BJ (cell line): ENCODE data around the gene ZMYND10. TPM values are rescaled to one million over a fixed set of nuclear protein-coding genes. Genes with fewer than 3 reads are reported as not detected.

Source experiments
- CTCF ChIA-PET: fragments of 350-600 bp; formaldehyde crosslinking; extraction: SDS; loops from one replicate; lab custom pipeline; 2021; ENCODE audit warnings: antibody characterized with exemption, inconsistent platforms; lab: Yijun Ruan, JAX
- POLR2A ChIA-PET: fragments of 300-600 bp; sonication (Branson Sonifier 250); formaldehyde crosslinking; extraction: SDS; loops from one replicate; lab custom pipeline; 2021; ENCODE audit warnings: antibody characterized with exemption; lab: Charles Lee
- DNase-seq: peaks from one replicate; pipeline ENCODE4 v3.0.0-alpha.2; 2011; ENCODE audit warnings: low read depth
- H3K27me3 ChIP-seq: 2 replicates; pipeline ENCODE4 v1.6.0; 2011; ENCODE audit warnings: low read length; ENCODE audit not compliant: control insufficient read depth, insufficient read depth
- H3K36me3 ChIP-seq: 2 replicates; pipeline ENCODE4 v1.5.1; 2011; ENCODE audit warnings: low read length; ENCODE audit not compliant: control insufficient read depth, insufficient read depth
- H3K4me3 ChIP-seq: 2 replicates; pipeline ENCODE4 v1.5.1; 2011; ENCODE audit warnings: low read depth, mild to moderate bottlenecking, control low read depth, low read length
- CTCF ChIP-seq: IDR thresholded peaks from 2 replicates; pipeline ENCODE4 v1.5.1; 2011; ENCODE audit warnings: low read depth, mild to moderate bottlenecking, control low read depth, inconsistent platforms, low read length, moderate library complexity; ENCODE audit not compliant: insufficient read depth
- polyA plus RNA-seq: library from polyadenylated mRNA; depleted of rRNA; stranded (reverse); fragments of >200 nt; gene quantifications from 2 replicates; pipeline ENCODE4 v1.2.3, GENCODE V29; 2011

Gene ZMYND10
- polyA plus RNA-seq, 1 experiment: 1.3 TPM

GRCh38 chr3:50381383-50381782 is 35.9 kb upstream of the ZMYND10 start:
- no peak for DNase-seq
- POLR2A ChIA-PET: interaction anchor here (0.6 kb wide), 1 partner anchor 22 kb away, joined by 4 read pairs; no protein-coding TSS in a partner anchor
- Histone ChIP-seq H3K36me3 (no peaks in the 10 kb centered on the region), H3K4me3 (no peak overlapping the region), H3K27me3 (peaks cover 5% of the 10 kb centered on the region; the same call in 1 of the 2 replicates)
- CTCF ChIA-PET: interaction anchor here (1.0 kb wide), 1 partner anchor 161 kb away, joined by 3 read pairs; no protein-coding TSS in a partner anchor
- TF ChIP-seq CTCF: no peak

GRCh38 chr3:50380405-50381085 is 35.0 kb upstream of the ZMYND10 start:
- Histone ChIP-seq H3K36me3 (no peaks in the 10 kb centered on the region), H3K27me3 (0 out of 2 replicates have a peak, but pooled peaks cover 5% of the 10 kb centered on the region), H3K4me3 (no peak overlapping the region)
- CTCF ChIA-PET: interaction anchor here (1.0 kb wide), 1 partner anchor 162 kb away, joined by 3 read pairs; no protein-coding TSS in a partner anchor
- DNase-seq: no peak
- POLR2A ChIA-PET: no interaction called here
- no peak for TF ChIP-seq CTCF

DNA sequence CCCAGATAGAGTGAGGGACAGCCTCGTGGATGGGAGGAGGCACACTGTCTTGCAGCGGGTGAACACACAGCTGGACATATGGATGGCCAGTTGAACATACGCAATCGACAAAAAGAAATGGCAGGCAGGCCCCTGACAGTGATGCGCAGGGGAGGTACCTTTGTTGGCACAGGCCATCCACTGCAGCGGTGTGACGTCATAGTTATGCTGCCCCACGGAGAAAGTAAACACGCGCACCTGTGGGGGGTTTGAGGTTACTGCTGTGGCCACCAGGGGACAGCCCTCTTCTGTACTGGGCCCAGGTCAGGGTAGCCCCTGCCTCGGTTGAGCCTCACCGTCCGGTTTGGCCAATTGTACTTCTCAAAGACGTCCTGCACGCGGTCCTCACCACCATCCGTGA is 33.2 kb upstream of the ZMYND10 start:
- DNase-seq: no peak
- 0 out of 2 replicates have a peak, but pooled peaks cover 2% of the 10 kb centered on the region for H3K27me3 ChIP-seq
- H3K36me3 ChIP-seq: no peaks in the 10 kb centered on the region
- no peak for TF ChIP-seq CTCF
- no peak overlapping the region for H3K4me3 ChIP-seq
- CTCF ChIA-PET: no interaction called here
- POLR2A ChIA-PET: no interaction called here

DNA sequence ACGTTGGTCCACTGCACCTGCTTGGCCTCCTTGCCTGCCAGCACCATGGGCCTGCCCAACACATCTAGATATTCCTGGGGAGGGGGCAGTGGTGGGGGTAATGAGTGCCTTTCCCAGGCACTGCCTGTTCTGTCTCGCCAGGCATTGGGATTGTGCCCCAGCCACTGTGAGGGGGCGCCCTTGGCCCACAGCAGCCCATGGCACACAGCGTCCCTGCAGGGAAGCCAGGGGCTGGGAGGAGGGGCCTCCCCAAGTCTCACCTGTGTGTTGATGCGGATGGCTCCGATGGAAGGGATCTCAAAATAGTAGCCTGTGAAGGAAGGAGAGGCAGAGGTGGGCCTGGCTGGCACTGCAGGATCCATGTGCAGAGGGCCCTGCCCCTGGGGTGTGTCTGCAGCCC is 32.5 kb upstream of the ZMYND10 start:
- TF ChIP-seq CTCF: no peak
- no peaks in the 10 kb centered on the region for H3K27me3 ChIP-seq
- no peaks in the 10 kb centered on the region for H3K36me3 ChIP-seq
- H3K4me3 ChIP-seq: no peak overlapping the region
- DNase-seq: no peak
- ChIA-PET POLR2A (no interaction called here), CTCF (no interaction called here)

GRCh38 chr3:50375258-50375931 is 29.9 kb upstream of the ZMYND10 start:
- no peaks in the 10 kb centered on the region for H3K27me3 ChIP-seq
- ChIA-PET CTCF (interaction anchor here (1.9 kb wide), 1 partner anchor 10 kb away, joined by 5 read pairs; no protein-coding TSS in a partner anchor), POLR2A (no interaction called here)
- no peaks in the 10 kb centered on the region for H3K36me3 ChIP-seq
- H3K4me3 ChIP-seq: no peak overlapping the region
- TF ChIP-seq CTCF: no peak
- DNase-seq: no peak
